HG03575 (cell line): ENCODE data around the gene GRK3.
"Not testable (repeated sequence)": the region's sequence is repeated elsewhere in the genome, so short reads cannot be mapped to it uniquely, and the experiment has no call there.

Source experiments
- ATAC-seq: cut with Tn5 transposase; IDR thresholded peaks from one replicate; pipeline ENCODE4 v1.9.1; 2021; ENCODE audit not compliant: unreplicated experiment, insufficient number of reproducible peaks, low FRiP score; ENCODE audit errors: extremely low read depth

GRK3 gene

DNA sequence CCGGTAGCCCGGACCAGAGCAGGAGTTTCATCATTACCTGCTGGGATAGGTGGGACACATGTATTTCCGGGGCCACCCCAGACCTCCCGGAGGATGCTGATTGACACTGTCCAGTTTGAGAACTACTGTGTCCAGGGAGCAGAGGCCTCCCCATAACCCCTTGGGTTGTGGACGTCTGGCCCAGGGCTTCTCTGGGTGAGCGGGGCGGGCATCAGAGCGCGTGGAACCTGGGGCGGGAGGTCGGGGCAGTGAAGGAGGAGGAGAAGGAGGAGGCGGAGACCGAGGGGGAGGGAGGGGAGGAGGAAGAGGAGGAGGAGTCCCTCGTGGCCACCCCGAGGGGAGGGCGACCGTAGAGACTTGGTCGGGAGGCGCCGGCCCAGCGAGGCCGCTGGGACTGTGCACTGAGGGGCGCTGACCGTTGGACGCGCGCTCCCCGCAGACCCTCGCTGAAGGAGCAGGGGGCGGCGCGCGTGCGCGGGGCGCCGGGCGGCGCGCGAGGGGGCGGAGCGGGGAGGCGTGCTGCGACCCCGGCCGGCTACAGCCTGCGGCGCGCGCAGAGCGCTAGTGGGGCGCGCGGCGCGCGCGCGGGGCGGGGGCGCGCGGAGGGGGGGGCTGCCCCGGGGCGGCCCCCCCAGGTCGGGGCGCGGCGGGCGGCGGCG, at the start of gene GRK3:
Gene GRK3, plus strand, starts transcription at position 356 of the 659 bp plus-strand sequence. CDS start 366 bp downstream, outside the sequence.
- ATAC-seq, result no peak

DNA sequence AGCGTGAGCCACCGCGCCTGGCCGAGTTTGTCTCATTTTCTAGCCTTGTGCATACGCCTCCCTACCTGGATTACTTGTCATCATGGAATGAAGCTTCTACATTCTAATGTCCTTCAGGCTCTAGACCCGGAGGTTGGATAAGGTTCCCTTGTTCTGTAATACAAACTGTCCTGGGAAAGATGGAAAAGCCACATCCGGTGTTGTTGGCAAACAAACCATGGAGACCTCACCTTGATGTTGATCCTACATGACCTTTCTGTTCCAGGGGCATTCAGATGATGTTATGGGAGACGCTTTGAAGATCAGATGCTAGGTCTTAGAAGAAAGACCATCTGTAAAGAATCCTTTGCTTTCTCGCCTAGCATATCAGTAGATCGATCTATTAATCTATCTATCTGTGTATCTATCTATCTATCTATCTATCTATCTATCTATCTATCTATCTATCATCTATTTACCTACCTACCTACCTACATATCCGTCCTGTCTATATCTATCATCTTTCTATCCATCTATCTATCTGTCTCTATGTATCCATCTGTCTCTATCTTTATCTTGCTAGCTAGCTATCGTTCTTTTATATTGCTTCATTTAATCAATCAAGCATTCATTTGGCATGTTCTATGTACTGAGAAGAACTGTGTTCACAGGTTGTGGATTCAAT, 46.3 kb upstream of the GRK3 start:
- no peak for ATAC-seq

GRCh38 chr22:25525376-25525775, 39.1 kb upstream of the GRK3 start:
- no peak for ATAC-seq

DNA sequence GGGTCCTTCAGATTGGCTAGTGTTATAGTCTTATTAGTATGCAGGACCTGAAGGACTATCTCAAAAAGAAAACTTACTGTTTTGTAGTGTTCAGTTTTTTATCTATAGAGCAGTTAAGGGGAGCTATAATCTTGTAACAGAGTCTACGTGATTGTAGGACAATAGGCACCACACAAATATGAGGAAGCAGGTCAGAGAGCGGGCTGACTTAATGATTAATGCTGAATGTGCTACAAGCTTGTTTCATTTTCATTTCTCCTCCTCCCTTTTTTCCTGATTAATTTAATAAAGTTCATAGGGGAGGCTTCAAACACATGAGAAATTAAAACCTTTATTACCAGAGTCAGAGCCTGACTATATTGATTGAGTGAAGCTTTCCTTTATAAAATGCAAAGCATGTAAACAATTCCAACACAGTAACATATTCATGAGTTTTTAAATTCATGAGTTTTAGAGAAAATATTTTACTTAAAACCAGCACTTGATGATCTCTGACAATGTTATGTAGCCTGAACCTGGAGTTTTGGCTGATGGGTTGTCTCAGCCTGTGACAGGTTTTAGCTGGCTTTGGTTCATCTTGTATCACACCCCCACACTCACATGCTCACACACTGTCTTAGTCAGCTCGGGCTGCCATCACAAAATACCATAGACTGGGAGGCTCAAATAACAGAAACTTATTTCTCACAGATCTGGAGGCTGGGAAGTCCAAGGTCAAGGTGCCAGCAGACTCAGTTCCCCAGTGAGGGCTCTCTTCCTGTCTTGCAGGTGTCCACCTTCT, 38.5 kb upstream of the GRK3 start:
- ATAC-seq, result not testable (repeated sequence)

GRCh38 chr22:25527016-25527415, 37.5 kb upstream of the GRK3 start:
- ATAC-seq, result not testable (repeated sequence)

DNA sequence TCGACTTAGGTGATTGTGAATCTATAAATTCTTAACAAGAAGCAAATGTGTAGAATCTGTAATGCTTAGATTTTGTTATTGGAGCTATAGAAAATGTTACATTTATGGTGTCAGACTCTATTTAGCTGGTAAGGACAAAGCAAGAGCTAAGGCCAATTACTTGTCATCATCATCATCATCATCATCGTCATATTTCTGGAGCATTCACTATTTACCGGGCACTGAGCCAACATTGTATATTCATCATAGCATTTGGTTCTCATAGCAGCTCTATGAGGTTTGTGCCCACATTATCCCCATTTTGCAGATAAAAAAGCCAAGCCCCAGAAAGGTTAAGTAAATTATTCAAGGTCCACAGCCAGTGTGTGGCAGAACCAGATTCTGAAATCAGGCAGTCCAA, 36.4 kb upstream of the GRK3 start:
- ATAC-seq, result not testable (repeated sequence)

DNA sequence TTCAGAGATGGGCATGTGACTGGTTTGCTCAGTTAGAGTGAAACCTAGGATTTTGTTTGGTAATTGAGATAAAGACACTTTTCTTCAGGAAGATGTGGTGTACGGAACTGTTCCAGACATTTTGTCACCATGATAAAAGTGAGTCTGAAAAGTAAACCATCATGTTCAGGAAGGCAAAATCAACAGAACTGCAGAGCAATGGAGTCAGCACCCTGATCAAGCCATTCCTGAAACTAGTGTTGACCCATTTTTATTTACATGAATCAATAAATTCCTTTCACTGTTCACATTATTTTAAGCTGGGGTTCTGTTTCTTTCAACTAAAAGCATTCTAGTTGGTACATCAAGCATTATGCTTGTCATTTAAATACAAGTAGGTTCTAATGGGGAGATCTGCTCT, 35.4 kb upstream of the GRK3 start:
- ATAC-seq, result not testable (repeated sequence)

DNA sequence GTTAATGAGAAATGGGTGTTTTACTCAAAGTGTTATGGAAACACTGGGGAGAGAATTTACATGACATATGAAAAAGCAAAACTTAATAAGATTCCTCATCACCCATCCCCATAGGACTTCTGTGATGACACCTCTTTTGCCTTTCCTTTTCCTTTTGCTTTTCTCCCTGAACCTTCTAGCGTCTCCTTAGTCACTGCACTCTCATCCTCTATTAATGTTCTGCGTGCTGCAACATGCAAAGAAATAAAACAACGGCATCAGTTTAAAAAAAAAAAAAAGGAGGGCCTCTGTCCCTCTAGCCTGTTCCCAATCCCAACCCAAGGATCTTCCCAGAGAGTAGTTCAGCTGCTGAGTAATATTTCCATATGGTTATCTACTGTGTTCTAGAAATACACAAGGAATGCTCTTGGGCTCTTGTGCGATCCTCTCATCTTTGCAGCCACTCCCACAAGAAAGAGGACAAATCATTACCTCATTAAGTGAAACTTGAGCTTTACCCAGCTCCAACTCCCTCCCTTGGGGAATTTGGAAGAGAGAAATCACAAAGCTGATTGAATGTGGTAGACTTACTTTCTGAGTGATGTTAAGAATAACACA, 34.8 kb upstream of the GRK3 start:
- not testable (repeated sequence) for ATAC-seq

- not testable (repeated sequence) for ATAC-seq
These were observed 32.8 kb upstream of the GRK3 start for GRCh38 chr22:25531677-25532076.

DNA sequence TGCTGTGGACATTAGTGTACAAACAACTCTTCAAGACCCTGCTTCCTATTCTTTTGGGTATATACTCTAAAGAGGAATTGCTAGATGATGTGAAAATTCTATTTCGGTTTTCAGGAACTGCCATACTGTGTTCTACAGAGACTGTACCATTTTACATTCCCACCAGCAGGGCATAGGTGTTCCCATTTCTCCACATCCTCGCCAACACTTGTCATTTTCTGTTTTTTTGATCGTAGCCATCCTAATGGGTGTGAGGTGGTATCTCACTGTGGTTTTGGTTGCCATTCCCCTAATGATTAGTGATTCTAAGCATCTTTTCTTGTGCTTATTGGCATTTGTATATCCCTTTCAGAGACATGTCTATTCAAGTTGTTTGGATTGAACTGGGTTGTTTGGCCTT, 29.8 kb upstream of the GRK3 start:
- no peak for ATAC-seq

GRCh38 chr22:25536589-25536988, 27.9 kb upstream of the GRK3 start:
- ATAC-seq, result no peak

DNA sequence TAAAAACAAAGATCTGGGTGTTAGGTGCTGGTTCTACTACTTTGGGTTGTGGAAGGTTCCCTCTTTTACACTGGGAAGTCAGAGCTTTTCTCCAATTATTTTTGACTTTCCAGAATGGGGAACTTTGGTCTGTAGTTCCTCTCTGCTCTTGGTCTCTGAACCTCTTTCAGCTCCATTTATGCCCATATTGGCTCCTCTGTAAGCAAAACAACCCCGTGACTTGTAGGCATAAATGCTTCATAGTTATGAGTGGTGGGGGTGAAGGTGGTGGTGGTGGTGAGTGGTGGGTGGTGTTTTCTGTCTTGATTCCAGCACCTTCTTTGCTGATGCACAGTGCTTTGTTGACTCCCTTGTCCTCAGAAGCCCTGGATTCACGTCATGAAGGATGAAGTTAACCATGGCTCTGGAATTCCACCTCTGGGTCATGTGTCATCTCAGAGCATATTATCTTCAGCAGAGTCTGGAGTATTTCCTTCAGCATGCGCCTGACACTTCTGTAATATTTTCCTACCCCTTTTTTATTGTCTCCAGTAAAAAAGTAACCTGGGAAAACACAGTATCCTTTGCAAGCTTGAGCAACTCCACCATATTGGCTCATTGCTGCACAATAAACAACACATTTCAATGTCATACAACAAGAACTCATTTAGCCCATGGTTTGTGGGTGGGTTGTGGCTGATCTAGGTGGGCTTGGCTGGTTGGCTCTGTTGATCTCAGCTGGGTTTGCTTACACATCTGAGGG, 24.1 kb upstream of the GRK3 start:
- no peak for ATAC-seq

DNA sequence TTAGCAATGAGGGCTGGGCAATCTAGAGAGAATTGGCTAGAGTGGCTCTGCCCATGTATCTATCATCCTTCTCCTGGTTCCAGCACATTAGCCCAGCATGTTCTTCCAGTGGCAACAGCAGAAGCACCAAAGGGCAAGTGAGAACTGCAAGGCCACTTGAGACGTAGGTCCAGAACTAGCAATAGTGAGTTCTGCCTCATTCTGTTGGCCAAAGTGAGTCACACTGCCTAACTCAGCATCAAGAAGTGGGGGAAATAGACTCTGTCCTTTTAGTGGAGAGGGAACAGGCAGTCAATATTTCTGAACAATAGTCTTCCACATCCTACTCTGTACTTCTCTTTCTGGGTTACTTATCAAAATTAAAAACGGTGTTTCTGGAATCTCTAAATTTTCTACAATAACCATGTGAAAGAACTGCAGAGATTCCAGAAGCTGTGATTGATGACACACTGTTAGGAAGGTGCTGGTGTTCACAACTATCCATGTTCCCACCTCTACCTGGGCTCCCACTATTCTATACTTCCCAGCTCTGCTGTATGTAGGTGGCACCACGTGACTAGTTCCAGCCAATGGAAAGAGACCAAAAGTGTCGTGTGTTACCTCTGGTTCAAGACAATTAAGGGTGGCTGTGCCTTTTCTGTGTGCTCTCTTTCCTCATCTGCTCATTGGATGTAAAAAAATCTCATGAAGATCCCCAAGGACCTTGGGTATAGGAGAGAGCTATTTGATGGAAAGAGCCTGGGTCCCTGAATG, 23.4 kb upstream of the GRK3 start:
- no peak for ATAC-seq

DNA sequence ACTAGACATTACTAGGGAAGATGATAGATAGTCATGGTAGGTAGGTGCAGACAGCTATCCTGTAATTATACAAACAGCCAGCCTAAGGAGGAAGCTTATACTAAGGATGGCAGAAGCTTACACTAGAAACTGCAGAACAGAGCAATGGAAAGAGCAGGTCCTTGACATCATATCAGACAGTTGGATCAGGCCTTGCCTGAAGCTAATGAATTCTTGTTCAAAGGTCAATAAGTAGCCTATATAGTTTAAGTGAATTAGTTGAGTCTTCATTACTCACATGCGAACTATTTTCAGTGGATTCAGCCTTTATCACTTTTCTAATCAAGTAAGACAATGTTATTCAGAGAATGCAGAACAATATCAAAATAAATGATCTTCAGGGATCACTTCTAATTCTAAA, 22.3 kb upstream of the GRK3 start:
- ATAC-seq, result no peak

- ATAC-seq, result no peak
These were observed 21.6 kb upstream of the GRK3 start for GRCh38 chr22:25542720-25543402.

GRCh38 chr22:25545146-25545545, 19.3 kb upstream of the GRK3 start:
- no peak for ATAC-seq

- no peak for ATAC-seq
These were observed 18.8 kb upstream of the GRK3 start for GRCh38 chr22:25545672-25546071.

DNA sequence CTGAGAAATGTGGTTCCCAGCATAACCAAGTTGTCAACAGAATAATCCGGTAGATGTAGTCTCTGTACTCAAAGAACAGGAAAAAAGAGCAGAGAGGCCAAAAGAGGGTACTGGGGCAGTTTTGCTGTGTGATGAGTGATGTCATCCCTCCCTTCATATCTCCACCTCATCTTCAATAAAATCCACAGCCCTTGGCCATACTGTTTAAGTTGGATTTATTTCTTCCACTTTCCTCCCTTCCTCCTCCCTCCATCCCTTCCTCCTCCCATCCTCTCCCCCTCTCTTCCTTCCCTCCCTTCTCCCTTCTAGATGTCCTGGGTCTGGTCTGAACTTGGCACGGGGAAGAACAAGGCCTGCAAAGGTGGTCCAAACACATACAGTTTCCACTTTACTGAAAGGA, 18.2 kb upstream of the GRK3 start:
- ATAC-seq, result no peak
